Endothelial cell of hepatic sinusoid (primary cell): ENCODE data around the gene CTSW.

Source experiments
- in situ Hi-C: cut with HindIII; loops from 2 replicates; pipeline ENCODE4 v1.10.0; 2017; ENCODE audit warnings: low sequenced_read_pairs

CTSW gene

GRCh38 chr11:65900125-65900898 is 20.7 kb downstream of the CTSW start, which contains the start of gene FOSL1:
FOSL1 (minus strand) TSS chr11:65900388; CDS start chr11:65900339, 49 bp downstream.
- in situ Hi-C loops: no loop called here

- in situ Hi-C loops: no loop called here
Measured at GRCh38 chr11:65900899-65901180, 21.2 kb downstream of the CTSW start.

GRCh38 chr11:65903068-65903481 is 23.4 kb downstream of the CTSW start:
- in situ Hi-C loops: no loop called here

GRCh38 chr11:65903715-65904114 is 24.1 kb downstream of the CTSW start:
- in situ Hi-C loops: no loop called here

- in situ Hi-C loops: no loop called here
Measured at GRCh38 chr11:65906602-65907001, 27.0 kb downstream of the CTSW start.

- in situ Hi-C loops: no loop called here
Measured at GRCh38 chr11:65907878-65908277, 28.2 kb downstream of the CTSW start.

- in situ Hi-C loops: no loop called here
Measured at GRCh38 chr11:65911682-65912568, 32.3 kb downstream of the CTSW start.

- in situ Hi-C loops: no loop called here
Measured at GRCh38 chr11:65912845-65913244, 33.2 kb downstream of the CTSW start.

- in situ Hi-C loops: no loop called here
Measured at GRCh38 chr11:65915101-65915820, 35.6 kb downstream of the CTSW start.

GRCh38 chr11:65915821-65916251 is 36.2 kb downstream of the CTSW start:
- in situ Hi-C loops: no loop called here

GRCh38 chr11:65916391-65916790 is 36.8 kb downstream of the CTSW start:
- in situ Hi-C loops: no loop called here

- in situ Hi-C loops: no loop called here
Measured at GRCh38 chr11:65917077-65917433, 37.4 kb downstream of the CTSW start.

- in situ Hi-C loops: no loop called here
Measured at GRCh38 chr11:65917434-65918210, 38.0 kb downstream of the CTSW start.

GRCh38 chr11:65918211-65919140 is 38.8 kb downstream of the CTSW start, which contains the start of gene C11orf68:
C11orf68 (minus strand) TSS chr11:65919062; CDS start chr11:65919031, 31 bp downstream.
- in situ Hi-C loops: no loop called here

GRCh38 chr11:65919141-65919572 is 39.5 kb downstream of the CTSW start, which contains the start of gene DRAP1:
DRAP1 (plus strand) TSS chr11:65919426; CDS start chr11:65919502, 76 bp downstream.
- in situ Hi-C loops: no loop called here

- in situ Hi-C loops: no loop called here
Measured at GRCh38 chr11:65919573-65920371, 40.1 kb downstream of the CTSW start.

GRCh38 chr11:65920372-65920802 is 40.8 kb downstream of the CTSW start:
- in situ Hi-C loops: no loop called here

- in situ Hi-C loops: no loop called here
Measured at GRCh38 chr11:65921033-65921555, 41.5 kb downstream of the CTSW start.
